A204.1 (cell line): ENCODE measurements around the gene ATP11B.
A peak's percentile ranks its signal among the peaks of the same experiment; 100 is the strongest.
"Not testable (repeated sequence)": the region's sequence is repeated elsewhere in the genome, so short reads cannot be mapped to it uniquely, and the experiment has no call there.

Experiments
- FAIRE-seq: peaks from 2 replicates; lab custom pipeline; 2012; peaks lifted over from hg19 to GRCh38; lab: Jason Lieb, UNC

ATP11B gene

DNA sequence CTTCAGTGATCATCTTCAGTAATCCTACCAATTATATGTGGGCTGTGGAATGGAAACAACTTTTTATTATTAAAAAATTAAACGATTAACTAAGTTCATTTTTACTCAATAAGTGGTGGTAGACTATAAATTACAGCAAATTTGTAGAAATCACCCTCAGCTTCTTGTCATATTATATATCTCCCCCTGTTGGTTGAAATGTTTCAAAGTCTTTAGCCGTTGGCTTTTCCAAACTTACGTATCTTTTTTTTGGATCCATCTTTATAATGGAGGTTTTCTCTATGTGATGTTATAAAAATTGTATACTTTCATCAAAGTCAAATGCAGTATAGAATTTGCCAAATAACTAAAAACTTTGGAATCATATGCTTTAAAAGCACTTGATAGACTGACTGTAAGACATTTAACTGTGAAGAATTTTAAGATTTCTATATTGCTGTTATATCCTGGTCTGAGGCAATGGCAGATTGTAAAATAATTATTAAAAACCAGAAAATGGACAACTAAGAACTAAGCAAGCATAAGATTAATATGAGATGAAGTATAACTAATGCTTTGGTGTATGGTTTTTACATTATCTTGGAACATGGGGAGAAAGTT, 44.7 kb downstream of the ATP11B start:
- peak; percentile 96 for FAIRE-seq

DNA sequence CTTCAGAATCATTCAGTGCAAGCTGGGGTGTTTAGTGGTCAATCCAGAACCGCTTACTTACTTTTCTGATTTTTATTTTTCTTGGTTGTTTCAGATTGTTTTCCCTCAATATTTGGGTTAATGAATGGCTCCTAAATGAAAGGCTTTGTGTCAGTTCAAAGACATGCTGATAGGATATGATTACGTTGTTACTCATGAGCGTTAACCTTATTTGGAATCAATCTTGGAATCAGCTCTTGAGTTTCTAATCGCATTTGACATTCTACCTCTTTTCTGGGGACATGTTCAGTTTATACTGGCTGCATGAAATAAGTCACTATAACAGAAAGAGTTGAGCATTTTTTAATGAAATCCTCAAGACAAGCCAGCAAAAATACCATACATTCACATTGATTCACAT, 50.2 kb downstream of the ATP11B start:
- no peak for FAIRE-seq

DNA sequence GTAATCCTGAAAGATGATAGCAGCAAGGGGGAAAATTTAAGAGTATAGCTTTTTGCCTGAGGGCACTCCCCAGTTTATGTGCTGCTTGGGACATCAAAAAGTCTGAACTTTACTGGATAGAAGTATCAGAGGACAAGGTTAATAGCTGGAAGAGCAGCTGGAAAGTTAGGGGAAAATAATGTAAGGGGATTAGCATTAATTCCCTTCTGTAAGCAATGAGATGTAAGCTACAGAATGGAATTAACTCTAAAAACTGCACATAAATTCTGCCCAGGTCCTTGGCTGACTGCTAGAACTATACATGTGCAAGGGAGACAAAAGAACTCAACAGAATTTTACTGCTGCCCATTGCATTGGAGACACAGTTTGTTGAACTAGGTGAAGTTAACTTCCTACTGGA, 55.6 kb downstream of the ATP11B start:
- no peak for FAIRE-seq

DNA sequence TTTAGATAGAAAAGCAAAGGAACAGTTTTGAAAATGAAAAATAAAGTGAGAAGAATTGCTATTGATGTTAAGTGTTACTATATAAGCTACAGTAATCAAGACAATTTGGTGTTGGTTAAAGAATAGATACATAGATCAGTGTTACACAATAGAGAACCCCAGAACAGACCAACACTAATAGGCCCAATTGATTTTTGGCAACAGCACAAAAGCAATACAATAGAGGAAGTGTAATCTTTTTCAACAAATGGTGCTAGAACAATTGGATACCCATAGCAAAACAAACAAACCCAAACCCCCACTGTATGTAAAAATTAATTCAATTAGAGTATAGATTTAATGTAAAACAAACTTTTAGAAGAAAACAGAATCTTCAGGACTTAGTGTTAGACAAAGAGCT, 61.8 kb downstream of the ATP11B start:
- no peak for FAIRE-seq

DNA sequence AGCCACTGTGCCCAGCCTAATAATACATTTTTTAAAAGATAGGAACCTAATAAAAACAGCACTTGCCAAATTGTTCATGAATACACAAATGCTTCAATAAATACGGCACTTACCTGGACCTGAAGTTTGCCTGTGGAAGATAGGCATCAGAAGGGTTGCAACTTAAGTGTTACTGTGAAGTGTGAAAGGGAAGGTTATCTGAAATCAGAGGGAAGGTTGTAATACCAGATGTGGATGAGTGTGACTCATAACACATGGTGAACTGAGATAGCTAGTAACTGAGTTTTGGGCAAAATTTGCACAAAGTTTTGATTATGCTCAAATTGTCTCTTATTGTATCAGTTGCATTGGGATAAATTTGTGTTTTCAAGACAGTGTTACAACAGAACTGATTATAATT, 68.0 kb downstream of the ATP11B start:
- no peak for FAIRE-seq

DNA sequence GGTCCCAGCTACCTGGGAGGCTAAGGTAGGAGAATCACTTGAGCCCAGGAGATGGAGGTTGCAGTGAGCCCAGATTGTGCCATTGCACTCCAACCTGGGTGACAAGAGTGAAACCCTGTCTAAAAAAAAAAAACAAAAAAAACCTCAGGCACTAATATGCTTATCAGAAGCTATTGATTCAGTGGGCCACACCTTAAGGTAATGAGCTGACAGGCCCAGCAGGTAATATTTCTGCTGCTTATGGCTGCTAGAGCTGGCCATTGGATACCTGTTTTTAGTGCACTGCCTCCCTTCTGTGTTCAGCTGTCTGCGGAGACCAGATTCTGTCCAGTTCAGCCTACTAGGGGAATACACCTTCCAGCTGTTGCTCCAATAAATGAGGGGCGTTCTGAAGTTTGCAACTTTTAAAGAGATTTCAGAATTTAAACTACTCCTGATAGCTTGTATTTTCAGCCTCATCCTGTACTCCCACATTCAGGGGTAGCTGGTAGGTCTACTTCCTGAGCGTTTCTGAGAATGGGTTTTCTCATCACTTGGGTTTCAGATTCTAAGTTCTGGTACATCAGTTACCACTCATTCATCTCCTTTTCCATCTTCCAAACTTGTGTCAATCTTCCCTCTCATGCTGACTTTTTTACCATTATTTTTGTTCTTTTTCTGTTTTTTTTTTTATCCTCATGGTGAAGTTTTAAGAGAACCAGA, 69.0 kb downstream of the ATP11B start:
- FAIRE-seq: no peak

DNA sequence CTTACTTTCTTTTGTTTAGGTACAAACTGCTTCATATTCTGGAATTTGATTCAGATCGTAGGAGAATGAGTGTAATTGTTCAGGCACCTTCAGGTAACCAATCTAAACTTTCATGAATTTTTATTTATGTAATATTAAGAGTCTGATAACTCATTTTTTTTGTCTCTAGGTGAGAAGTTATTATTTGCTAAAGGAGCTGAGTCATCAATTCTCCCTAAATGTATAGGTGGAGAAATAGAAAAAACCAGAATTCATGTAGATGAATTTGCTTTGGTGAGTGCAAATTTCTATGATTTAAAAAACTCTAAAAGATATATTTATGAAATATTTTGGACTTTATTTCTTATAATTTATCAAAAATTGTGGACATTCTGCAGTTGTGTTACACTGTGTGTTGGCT, 75.8 kb downstream of the ATP11B start:
- FAIRE-seq: no peak

DNA sequence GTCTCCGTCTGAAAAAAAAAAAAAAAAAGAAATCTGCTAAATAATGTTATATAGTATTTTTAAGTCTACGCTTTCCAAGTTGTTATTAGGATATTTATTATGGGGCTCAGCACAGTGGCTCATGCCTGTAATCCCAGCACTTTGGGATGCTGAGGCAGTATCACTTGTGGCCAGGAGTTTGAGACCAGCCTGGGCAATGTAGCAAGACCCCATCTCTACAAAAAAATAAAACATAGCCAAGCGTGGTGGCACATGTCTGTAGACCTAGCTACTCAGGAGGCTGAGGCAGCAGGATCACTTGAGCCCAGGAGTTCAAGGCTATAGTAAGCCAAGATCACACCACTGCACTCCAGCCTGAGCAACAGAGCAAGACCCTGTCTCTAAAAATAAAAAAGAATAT, 77.6 kb downstream of the ATP11B start:
- FAIRE-seq: not testable (repeated sequence)

DNA sequence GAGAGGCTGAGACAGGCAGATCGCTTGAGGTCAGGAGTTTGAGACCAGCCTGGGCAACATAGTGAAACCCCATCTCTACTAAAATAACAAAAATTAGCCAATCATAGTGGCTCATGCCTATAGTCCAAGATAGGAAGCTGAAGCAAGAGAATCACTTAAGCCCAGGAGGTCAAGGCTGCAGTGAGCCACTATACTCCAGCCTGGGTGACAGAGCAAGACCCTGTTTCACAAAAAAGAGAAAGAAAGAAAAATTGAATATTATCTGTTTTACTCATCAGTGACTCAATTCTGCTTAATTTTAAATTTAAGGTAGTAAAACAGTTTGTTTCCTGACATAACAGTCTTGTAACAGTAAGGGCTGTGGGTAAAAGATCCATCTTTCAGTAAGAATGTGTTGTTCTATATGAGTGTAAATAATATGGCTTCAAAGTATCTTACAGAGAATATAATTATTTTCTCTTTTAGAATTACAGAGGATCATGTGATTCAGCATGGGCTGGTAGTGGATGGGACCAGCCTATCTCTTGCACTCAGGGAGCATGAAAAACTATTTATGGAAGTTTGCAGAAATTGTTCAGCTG, 85.8 kb downstream of the ATP11B start:
- FAIRE-seq: no peak

DNA sequence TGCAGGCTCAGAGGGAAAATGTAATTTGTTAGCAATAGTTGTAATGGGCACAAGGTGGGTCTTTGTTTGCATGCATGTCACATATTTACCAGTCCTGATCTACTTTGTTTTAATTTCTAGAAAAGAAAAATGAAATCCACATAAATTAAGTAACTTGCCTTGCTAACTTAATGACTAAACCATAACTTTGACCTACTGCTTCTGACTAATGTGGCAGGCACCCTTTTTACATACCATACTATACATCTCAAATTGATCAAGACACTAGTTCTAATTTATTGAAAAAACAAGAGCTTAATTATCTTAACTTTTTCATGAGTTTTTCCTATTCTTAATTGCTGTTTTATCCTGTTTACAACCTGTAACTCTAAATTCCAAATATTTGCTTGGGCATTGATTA, 93.2 kb downstream of the ATP11B start:
- FAIRE-seq: no peak

DNA sequence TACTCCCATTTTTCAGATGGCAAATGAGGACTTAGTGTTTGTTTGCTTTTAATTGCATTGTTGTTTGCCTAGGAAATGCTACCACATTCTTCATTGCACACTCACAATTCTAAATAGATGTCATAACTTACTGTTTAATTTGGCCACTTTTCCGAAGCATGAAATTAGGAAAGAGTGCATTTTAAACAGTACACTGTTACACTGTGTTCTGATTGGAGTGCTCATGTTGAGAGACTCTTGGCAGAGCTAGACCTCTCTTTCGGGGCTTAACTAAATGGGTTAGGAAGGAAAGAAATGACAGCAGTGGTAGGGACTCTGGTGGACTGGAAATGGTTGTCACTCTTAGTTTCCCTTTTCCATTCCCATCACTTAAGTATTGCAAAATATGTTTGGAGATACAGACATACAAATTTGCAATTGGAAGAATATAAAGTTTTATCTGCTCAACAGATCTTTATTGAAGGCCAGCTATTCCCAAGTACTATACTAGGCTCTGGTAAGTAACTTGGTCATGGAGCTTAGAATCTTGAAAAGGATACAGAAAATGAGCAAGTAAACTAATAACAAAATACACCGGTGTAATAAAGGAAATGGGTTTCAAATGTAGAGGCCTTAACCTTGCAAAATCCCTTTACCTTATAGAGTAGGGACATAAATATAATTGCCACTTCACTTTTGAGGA, 96.8 kb downstream of the ATP11B start:
- FAIRE-seq: no peak

DNA sequence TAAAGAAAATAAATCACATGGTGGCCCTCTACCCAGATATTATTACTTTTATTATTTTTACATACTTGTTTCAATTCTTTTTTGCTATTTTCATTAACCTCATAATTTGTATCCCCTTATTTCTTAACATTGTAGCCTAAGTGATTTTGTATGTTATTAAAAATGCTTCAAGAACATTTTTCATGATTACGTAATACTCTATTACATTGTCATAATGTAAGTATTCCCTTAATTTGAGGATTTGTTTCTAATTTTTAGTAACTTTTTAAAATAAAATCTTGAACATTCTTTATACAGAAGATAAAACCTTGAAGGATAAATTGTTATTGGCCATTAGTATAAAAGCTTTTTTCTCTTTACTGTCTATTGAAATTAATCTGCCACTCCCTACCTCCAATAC, 98.1 kb downstream of the ATP11B start:
- FAIRE-seq: peak; percentile 74

DNA sequence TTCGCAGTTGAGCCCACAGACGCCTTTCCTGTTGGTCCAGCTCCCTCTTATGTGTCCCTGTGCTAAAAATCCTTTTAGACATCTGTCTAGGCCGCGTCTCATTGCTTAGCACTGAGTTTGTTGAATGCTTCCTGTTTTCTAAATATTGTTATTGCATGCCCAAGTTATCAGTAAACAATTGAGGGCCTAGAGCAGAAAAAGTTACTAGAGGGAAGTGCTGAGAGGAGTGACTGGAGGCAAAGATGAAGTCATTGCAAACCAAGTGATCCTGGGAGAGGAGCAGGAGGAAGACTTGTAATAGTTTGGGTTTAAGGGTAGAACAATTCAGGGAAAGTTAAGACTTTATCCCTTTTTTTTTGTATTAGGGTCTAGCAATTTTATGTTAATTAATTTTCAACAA, 98.9 kb downstream of the ATP11B start:
- FAIRE-seq: no peak

DNA sequence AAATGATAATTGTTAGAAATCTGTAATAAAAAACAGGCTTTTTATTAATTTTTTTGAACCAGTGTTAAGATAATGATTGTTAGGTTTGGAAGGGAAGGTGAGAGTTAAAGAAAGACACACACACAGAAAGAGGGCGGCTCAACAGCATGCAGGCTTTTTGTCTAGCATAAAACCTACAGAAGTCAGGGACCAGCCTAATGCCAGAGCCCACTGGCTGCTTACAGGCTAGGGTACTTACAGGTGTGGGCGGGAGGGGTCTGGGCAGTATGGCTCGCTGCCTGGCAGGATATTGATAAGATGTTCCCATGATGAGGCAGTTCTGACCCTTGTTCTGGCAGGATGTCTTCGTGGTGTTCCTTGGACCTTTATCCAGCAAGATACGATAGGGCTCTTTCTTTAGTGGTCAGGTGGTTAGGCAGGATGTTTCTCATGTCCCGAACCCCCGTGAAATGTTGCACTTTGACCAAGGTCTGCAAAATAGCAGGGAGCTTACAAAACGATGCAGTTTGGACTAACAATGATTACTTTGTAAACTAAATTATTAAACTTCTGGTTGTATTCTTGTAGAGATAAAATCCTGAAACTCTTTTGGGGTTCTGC, 102.3 kb downstream of the ATP11B start:
- FAIRE-seq: no peak

DNA sequence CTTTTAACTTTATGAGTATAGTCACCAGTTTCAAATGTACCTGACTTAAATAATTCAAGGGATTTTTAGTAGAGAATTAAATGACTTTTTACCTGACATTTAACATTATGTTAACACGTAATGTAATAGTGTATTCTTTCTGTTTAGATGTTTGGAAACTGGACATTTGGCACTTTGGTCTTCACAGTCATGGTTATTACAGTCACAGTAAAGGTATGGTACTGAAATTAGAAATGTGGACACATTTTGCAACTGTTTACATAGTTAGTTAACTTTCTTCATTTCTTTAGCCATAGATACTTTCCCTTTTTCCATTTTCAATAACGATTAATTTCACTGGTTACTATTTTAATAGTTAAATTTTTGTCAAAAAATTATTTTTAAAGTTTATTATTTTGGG, 103.2 kb downstream of the ATP11B start:
- no peak for FAIRE-seq

DNA sequence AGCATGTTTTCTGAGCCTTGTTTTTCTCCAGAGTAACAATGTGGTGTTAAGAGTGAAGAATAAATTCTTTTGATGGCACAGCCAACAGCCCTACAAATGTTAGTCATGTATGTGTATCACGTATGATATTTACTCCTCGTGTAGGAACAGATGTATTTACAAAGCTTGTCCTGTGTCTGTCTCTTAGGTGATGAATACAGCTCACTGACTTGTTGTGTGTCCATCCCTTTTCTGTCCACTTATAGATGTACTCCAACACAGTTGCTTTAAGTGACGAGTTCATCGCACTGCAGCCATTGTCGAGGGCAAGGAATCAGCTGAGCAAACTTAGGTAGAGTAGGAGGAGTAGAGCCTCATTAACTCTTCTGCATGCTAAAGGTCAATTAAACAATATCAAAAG, 108.9 kb downstream of the ATP11B start:
- FAIRE-seq: no peak

DNA sequence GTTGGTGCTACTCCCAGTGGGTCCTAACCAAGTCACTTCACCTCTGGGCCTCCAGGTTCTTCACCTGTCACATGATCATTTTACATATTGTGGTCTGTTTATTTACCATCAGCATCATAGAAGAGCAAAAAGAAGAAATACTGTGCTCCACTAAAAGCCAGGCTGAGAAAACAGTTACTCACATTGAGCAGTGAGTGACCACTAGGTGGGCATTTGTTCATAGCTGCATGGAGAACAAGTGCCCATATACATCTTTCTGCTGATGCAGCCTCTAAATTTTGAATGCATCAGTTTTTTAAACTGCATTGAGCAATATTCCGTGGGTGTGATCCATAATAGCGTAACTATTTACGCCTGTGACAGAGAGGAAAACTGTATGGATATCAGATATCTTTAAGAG, 110.9 kb downstream of the ATP11B start:
- FAIRE-seq: no peak

DNA sequence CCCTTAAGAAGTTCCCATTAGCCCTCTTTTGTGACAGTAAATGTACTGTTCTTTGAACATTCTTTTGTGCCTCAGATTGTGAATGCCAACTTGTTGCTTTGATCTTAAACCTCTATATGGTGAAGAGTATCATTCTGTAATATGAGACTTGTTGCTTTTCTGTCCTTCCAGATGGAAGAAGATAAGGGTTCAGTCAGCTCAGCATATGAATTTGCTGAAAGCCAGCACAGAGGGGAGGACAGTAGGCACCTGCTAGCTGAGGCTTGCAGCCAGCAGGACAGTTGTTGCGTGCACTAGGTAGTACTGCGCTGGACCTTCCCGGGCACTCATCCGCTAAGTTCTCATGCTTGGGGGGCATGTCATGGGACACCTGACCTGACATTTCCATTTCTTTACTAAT, 112.3 kb downstream of the ATP11B start:
- no peak for FAIRE-seq

DNA sequence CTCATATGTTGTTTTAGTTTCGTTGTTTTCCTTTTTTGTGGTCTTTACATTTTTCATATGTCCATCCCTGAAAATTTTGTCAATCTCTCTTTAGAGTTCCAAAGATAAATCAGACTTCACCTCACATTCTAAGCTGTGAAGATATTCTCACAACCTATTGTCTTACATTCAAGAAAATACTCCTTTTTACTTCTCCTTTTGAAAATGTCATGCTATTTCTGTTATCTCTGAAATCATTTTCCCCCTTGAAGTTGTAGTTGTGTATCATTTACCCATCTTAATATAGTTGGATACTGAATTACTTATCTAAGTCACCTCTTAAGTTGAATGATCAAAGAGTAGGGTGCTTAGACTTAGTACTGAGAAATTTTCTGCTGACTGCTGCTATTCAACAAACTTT, 112.7 kb downstream of the ATP11B start:
- FAIRE-seq: no peak

DNA sequence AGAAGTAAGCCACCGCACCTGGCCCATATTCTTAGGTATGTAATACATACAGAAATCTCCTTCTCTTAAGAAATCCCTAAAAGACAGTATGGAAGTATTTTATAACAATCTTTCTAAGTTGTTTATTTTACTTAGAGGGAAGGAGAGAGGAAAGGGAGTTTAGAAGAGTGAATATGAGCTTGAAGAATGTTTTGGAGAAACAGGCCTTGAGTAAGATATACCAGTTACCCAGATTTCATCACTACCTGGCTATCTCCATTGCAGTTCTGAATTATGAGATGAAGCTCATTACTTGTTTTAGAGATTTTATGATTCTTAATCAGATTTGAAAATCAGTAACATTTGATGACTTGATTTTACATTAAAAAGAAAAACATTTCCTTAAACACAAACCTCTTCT, 115.2 kb downstream of the ATP11B start:
- FAIRE-seq: no peak

DNA sequence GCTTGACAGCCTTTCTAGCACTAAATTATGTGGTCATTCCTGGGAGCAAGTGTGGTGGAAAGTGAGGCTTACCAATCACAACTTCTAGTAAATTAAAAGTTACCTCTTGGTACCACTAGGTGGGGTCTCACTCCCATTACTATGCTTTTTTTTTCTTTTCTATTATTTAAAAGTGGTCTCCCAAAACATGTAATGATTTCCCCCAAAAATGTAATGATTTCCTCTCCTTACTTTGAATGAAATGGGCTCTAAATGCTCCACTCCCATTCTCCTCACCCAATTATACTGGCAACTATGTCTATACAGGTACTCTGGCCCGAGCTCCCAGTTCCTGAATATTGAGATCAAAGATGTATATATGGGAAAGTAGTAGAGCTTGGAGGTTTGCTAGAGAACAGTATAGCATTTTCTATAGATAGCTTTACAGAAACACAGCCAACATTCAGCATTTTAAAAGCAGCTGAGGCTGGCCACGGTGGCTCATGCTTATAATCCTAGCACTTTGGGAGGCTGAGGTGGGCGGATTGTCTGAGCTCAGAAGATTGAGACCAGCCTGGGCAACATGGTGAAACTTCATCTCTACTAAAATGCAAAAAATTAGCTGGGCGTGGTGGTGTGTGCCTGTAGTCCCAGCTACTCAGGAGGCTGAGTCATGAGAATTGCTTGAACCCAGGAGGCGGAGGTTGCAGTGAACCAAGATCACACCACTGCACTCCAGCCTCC, 116.2 kb downstream of the ATP11B start:
- peak; percentile 82 for FAIRE-seq
